ENCODE data around the gene ADAMTS7. TPM values are rescaled to one million over a fixed set of nuclear protein-coding genes. Genes with fewer than 3 reads are reported as not detected.
"Not testable (repeated sequence)": the region's sequence is repeated elsewhere in the genome, so short reads cannot be mapped to it uniquely, and the experiment has no call there.

ADAMTS7 gene
- total RNA-seq, 2 experiments from 2014 or later, result 0.23 to 0.60 TPM

GRCh38 chr15:78763796-78764241 lies 47.4 kb downstream of the ADAMTS7 start:
- Mint-ChIP-seq H3K9me3 (no peaks in the 10 kb centered on the region), H3K36me3 (ENCODE audit: low read depth) (no peaks in the 10 kb centered on the region), H3K4me1 (ENCODE audit: low read depth) (peaks cover 21% of the 10 kb centered on the region), H3K4me3 (no peak overlapping the region), H3K27me3 (no peaks in the 10 kb centered on the region), H3K27ac (no peak overlapping the region)
- intact Hi-C loops (cut with micrococcal nuclease), result loop anchor here (10.0 kb wide), 1 partner anchor 51 kb away; the partner anchor contains the start of gene ADAMTS7
- POLR2A ChIA-PET, result no interaction called here
- CTCF ChIA-PET, result no interaction called here
- DNase-seq (no peak), ATAC-seq (no peak)
- no peak for TF ChIP-seq CTCF (IDR thresholded peaks at IDR 0.05)

- CTCF ChIA-PET, result no interaction called here
- DNase-seq (no peak), ATAC-seq (no peak)
- Mint-ChIP-seq H3K36me3 (ENCODE audit: low read depth) (no peaks in the 10 kb centered on the region), H3K4me3 (no peak overlapping the region), H3K27me3 (no peaks in the 10 kb centered on the region), H3K9me3 (no peaks in the 10 kb centered on the region), H3K4me1 (ENCODE audit: low read depth) (peaks cover 21% of the 10 kb centered on the region), H3K27ac (peak overlapping the region; percentile 50)
- POLR2A ChIA-PET, result no interaction called here
- intact Hi-C loops (cut with micrococcal nuclease), result loop anchor here (10.0 kb wide), 1 partner anchor 52 kb away; the partner anchor contains the start of gene ADAMTS7
- TF ChIP-seq CTCF (IDR thresholded peaks at IDR 0.05), result no peak
These were observed 48.1 kb downstream of the ADAMTS7 start for GRCh38 chr15:78762985-78763795.

GRCh38 chr15:78762386-78762961 lies 48.8 kb downstream of the ADAMTS7 start:
- intact Hi-C loops (cut with micrococcal nuclease), result loop anchor here (10.0 kb wide), 1 partner anchor 52 kb away; the partner anchor contains the start of gene ADAMTS7
- DNase-seq; CTCF ChIA-PET; H3K36me3 Mint-ChIP-seq (ENCODE audit: low read depth); ATAC-seq; H3K27me3 Mint-ChIP-seq; H3K9me3 Mint-ChIP-seq; POLR2A ChIA-PET; H3K4me3 Mint-ChIP-seq: not testable (repeated sequence)
- Mint-ChIP-seq H3K27ac (peak overlapping the region; percentile 89), H3K4me1 (ENCODE audit: low read depth) (peaks cover 22% of the 10 kb centered on the region)

GRCh38 chr15:78761891-78762385 lies 49.3 kb downstream of the ADAMTS7 start:
- peak; percentile 23 for ATAC-seq
- POLR2A ChIA-PET, result no interaction called here
- TF ChIP-seq CTCF (IDR thresholded peaks at IDR 0.05), result no peak
- Mint-ChIP-seq H3K36me3 (ENCODE audit: low read depth) (no peaks in the 10 kb centered on the region), H3K27ac (peak overlapping the region; percentile 89), H3K4me1 (ENCODE audit: low read depth) (peaks cover 28% of the 10 kb centered on the region), H3K4me3 (peak overlapping the region; percentile 19), H3K27me3 (no peaks in the 10 kb centered on the region), H3K9me3 (no peaks in the 10 kb centered on the region)
- peak; percentile 17 for DNase-seq
- intact Hi-C loops (cut with micrococcal nuclease), result loop anchor here (10.0 kb wide), 1 partner anchor 53 kb away; the partner anchor contains the start of gene ADAMTS7
- CTCF ChIA-PET, result interaction anchor here (0.8 kb wide), 1 partner anchor 11 kb away, joined by 3 read pairs; no protein-coding TSS in a partner anchor

GRCh38 chr15:78761475-78761874 lies 49.8 kb downstream of the ADAMTS7 start:
- Mint-ChIP-seq H3K27ac (peak overlapping the region; percentile 89), H3K4me1 (ENCODE audit: low read depth) (peaks cover 31% of the 10 kb centered on the region), H3K4me3 (peak overlapping the region; percentile 19)
- not testable (repeated sequence) for H3K9me3 Mint-ChIP-seq; H3K27me3 Mint-ChIP-seq; H3K36me3 Mint-ChIP-seq (ENCODE audit: low read depth)
- CTCF ChIA-PET, result interaction anchor here (0.7 to 0.9 kb wide), 3 partner anchors 9 to 21 kb away, joined by 3 read pairs; no protein-coding TSS in a partner anchor
- DNase-seq (peak; percentile 85), ATAC-seq (peak; percentile 86)
- POLR2A ChIA-PET, result interaction anchor here (0.9 kb wide), 1 partner anchor 437 kb away, joined by 3 read pairs; no protein-coding TSS in a partner anchor
- intact Hi-C loops (cut with micrococcal nuclease), result loop anchor here (10.0 kb wide), 1 partner anchor 53 kb away; the partner anchor contains the start of gene ADAMTS7
